HUES6 (cell line): ENCODE results near the gene TRERF1.
"Not testable (repeated sequence)": the region's sequence is repeated elsewhere in the genome, so short reads cannot be mapped to it uniquely, and the experiment has no call there.

Source experiments
- H3K27ac ChIP-seq: 2 replicates; pipeline ENCODE4 v1.7.0; 2013; ENCODE audit warnings: low read depth, mild to moderate bottlenecking, low read length, inconsistent platforms
- H3K27me3 ChIP-seq: 2 replicates; pipeline ENCODE4 v1.6.1; 2013; ENCODE audit warnings: low read length; ENCODE audit not compliant: control insufficient read depth, insufficient read depth
- H3K36me3 ChIP-seq: 2 replicates; pipeline ENCODE4 v1.6.1; 2013; ENCODE audit warnings: low read length; ENCODE audit not compliant: control insufficient read depth, insufficient read depth
- H3K4me1 ChIP-seq: 2 replicates; pipeline ENCODE4 v1.6.1; 2013; ENCODE audit warnings: low read length; ENCODE audit not compliant: control insufficient read depth, insufficient read depth
- H3K4me3 ChIP-seq: 2 replicates; pipeline ENCODE4 v1.5.1; 2013; ENCODE audit warnings: low read depth, low read length
- H3K9ac ChIP-seq: one replicate; pipeline ENCODE4 v1.6.1; 2013; ENCODE audit warnings: mild to moderate bottlenecking, low read length
- H3K9me3 ChIP-seq: 2 replicates; pipeline ENCODE4 v1.6.1; 2013; ENCODE audit warnings: low read depth, low read length; ENCODE audit not compliant: control insufficient read depth, insufficient read depth

The TRERF1 gene

GRCh38 chr6:42451333-42452170 lies at the start of gene TRERF1:
Gene TRERF1, minus strand, starts transcription at chr6:42451926. Its CDS starts 182,336 bp downstream, at chr6:42269590.
- Histone ChIP-seq H3K4me3 (peak within 1 kb of the TSS; percentile 97), H3K27me3 (no peaks in the 10 kb centered on the region), H3K9me3 (no peaks in the 10 kb centered on the region), H3K27ac (peak within 1 kb of the TSS; percentile 84; the same call in 1 of the 2 replicates), H3K36me3 (no peaks in the 10 kb centered on the region), H3K9ac (peak within 1 kb of the TSS; percentile 94), H3K4me1 (peaks cover 30% of the 10 kb centered on the region)

- H3K36me3 ChIP-seq, result no peaks in the 10 kb centered on the region
- no peak overlapping the region for H3K27ac ChIP-seq
- H3K9ac ChIP-seq, result no peak overlapping the region
- no peak overlapping the region for H3K4me3 ChIP-seq
- H3K4me1 ChIP-seq, result no peaks in the 10 kb centered on the region
- no peaks in the 10 kb centered on the region for H3K27me3 ChIP-seq
- no peaks in the 10 kb centered on the region for H3K9me3 ChIP-seq
Observed at GRCh38 chr6:42498473-42499128, 46.9 kb upstream of the TRERF1 start.

- Histone ChIP-seq H3K4me3 (no peak overlapping the region), H3K9ac (no peak overlapping the region), H3K36me3 (no peaks in the 10 kb centered on the region), H3K27ac (no peak overlapping the region), H3K27me3 (no peaks in the 10 kb centered on the region), H3K9me3 (no peaks in the 10 kb centered on the region), H3K4me1 (no peaks in the 10 kb centered on the region)
Observed at GRCh38 chr6:42493914-42494539, 42.3 kb upstream of the TRERF1 start.

GRCh38 chr6:42488129-42488528 lies 36.4 kb upstream of the TRERF1 start:
- no peak overlapping the region for H3K27ac ChIP-seq
- H3K4me1 ChIP-seq, result no peaks in the 10 kb centered on the region
- H3K9ac ChIP-seq, result no peak overlapping the region
- H3K9me3 ChIP-seq, result no peaks in the 10 kb centered on the region
- H3K4me3 ChIP-seq, result no peak overlapping the region
- H3K27me3 ChIP-seq, result no peaks in the 10 kb centered on the region
- no peaks in the 10 kb centered on the region for H3K36me3 ChIP-seq

GRCh38 chr6:42484261-42484660 lies 32.5 kb upstream of the TRERF1 start:
- H3K4me3 ChIP-seq, result no peak overlapping the region
- H3K9me3 ChIP-seq, result no peaks in the 10 kb centered on the region
- no peaks in the 10 kb centered on the region for H3K27me3 ChIP-seq
- no peak overlapping the region for H3K27ac ChIP-seq
- H3K4me1 ChIP-seq, result no peaks in the 10 kb centered on the region
- no peaks in the 10 kb centered on the region for H3K36me3 ChIP-seq
- H3K9ac ChIP-seq, result no peak overlapping the region

GRCh38 chr6:42482174-42482573 lies 30.4 kb upstream of the TRERF1 start:
- Histone ChIP-seq H3K9me3 (no peaks in the 10 kb centered on the region), H3K27ac (no peak overlapping the region), H3K27me3 (no peaks in the 10 kb centered on the region), H3K9ac (no peak overlapping the region), H3K36me3 (no peaks in the 10 kb centered on the region), H3K4me1 (no peaks in the 10 kb centered on the region), H3K4me3 (no peak overlapping the region)

GRCh38 chr6:42471714-42472113 lies 20.0 kb upstream of the TRERF1 start:
- Histone ChIP-seq H3K27ac (no peak overlapping the region), H3K27me3 (no peaks in the 10 kb centered on the region), H3K9me3 (peaks cover 20% of the 10 kb centered on the region), H3K4me3 (no peak overlapping the region), H3K4me1 (no peaks in the 10 kb centered on the region), H3K36me3 (no peaks in the 10 kb centered on the region), H3K9ac (no peak overlapping the region)

- Histone ChIP-seq H3K9ac (no peak overlapping the region), H3K4me1 (no peaks in the 10 kb centered on the region), H3K9me3 (peaks cover 20% of the 10 kb centered on the region), H3K36me3 (no peaks in the 10 kb centered on the region), H3K27me3 (no peaks in the 10 kb centered on the region), H3K27ac (no peak overlapping the region), H3K4me3 (no peak overlapping the region)
Observed at GRCh38 chr6:42471142-42471541, 19.4 kb upstream of the TRERF1 start.

- peaks cover 27% of the 10 kb centered on the region for H3K9me3 ChIP-seq
- H3K9ac ChIP-seq, result no peak overlapping the region
- H3K27me3 ChIP-seq, result no peaks in the 10 kb centered on the region
- H3K27ac ChIP-seq, result no peak overlapping the region
- H3K4me3 ChIP-seq, result no peak overlapping the region
- H3K4me1 ChIP-seq, result no peaks in the 10 kb centered on the region
- H3K36me3 ChIP-seq, result no peaks in the 10 kb centered on the region
Observed at GRCh38 chr6:42468273-42468672, 16.5 kb upstream of the TRERF1 start.

- no peak overlapping the region for H3K4me3 ChIP-seq
- H3K36me3 ChIP-seq, result no peaks in the 10 kb centered on the region
- H3K27ac ChIP-seq, result no peak overlapping the region
- H3K9me3 ChIP-seq, result peaks cover 27% of the 10 kb centered on the region
- no peaks in the 10 kb centered on the region for H3K27me3 ChIP-seq
- H3K4me1 ChIP-seq, result no peaks in the 10 kb centered on the region
- no peak overlapping the region for H3K9ac ChIP-seq
Observed at GRCh38 chr6:42467651-42468050, 15.9 kb upstream of the TRERF1 start.

GRCh38 chr6:42466470-42466869 lies 14.7 kb upstream of the TRERF1 start:
- not testable (repeated sequence) for H3K4me3 ChIP-seq, H3K9ac ChIP-seq, H3K36me3 ChIP-seq, H3K4me1 ChIP-seq, H3K27ac ChIP-seq, H3K27me3 ChIP-seq
- H3K9me3 ChIP-seq, result peaks cover 27% of the 10 kb centered on the region
